K562 (cell line): ENCODE results near the gene HIPK2. TPM values are rescaled to one million over a fixed set of nuclear protein-coding genes. Genes with fewer than 3 reads are reported as not detected.

Source experiments
- ATAC-seq: fragments of 200-7000 bp; cut with Tn5 transposase; 3 replicates; pipeline ENCODE4 v1.9.1; 2020; ENCODE audit warnings: moderate library complexity
- BruUV-seq: library from RNA; stranded (reverse); fragments of 400-500 nt; replicated peaks from 2 replicates; lab custom pipeline; 2021; lab: Mats Ljungman, UMichigan
- CTCF ChIA-PET: fragments of 300-600 bp; formaldehyde crosslinking; extraction: SDS; loops from one replicate; lab custom pipeline; 2021; ENCODE audit warnings: low intra/inter-chr PET ratio; lab: Yijun Ruan, JAX
- POLR2A ChIA-PET: fragments of 300-600, 350-650 bp; sonication (Branson Sonifier 250); formaldehyde crosslinking; extraction: SDS; loops from one replicate; lab custom pipeline; 2021; ENCODE audit warnings: antibody characterized with exemption, inconsistent platforms; lab: Yijun Ruan, JAX
- DNase-seq, 4 experiments: peaks; one replicate each; pipeline versions ENCODE4 v3.0.0 to v3.0.0-alpha.2; 2011 to 2018; ENCODE audit warnings: low spot score in 3 of 4, mixed read lengths in 3 of 4; ENCODE audit errors: extremely low read depth in 1 of 4
- FAIRE-seq: peaks from 2 replicates; lab custom pipeline; 2011; peaks lifted over from hg19 to GRCh38; lab: Jason Lieb, UNC
- H2AFZ ChIP-seq: 2 replicates; pipeline ENCODE4 v1.6.0; 2011; ENCODE audit warnings: low read depth, low read length, control low read depth, inconsistent platforms
- H3K27ac ChIP-seq: fragments of 200-600 bp; 3 replicates; pipeline ENCODE4 v1.8.0; 2011; ENCODE audit warnings: low read depth, mild to moderate bottlenecking, control low read depth, inconsistent platforms, low read length, moderate library complexity, mixed read lengths; ENCODE audit errors: extremely low read depth
- H3K27me3 ChIP-seq, 2 experiments: fragments of 300-600 bp in 1 of 2; 2 replicates in 1 of 2; 3 replicates in 1 of 2; pipeline versions ENCODE4 v1.6.0 to v1.8.0; 2011; ENCODE audit warnings: inconsistent platforms in 2 of 2, low read length in 2 of 2, mild to moderate bottlenecking in 1 of 2, mixed read lengths in 1 of 2, moderate library complexity in 1 of 2; ENCODE audit not compliant: control insufficient read depth in 2 of 2, insufficient read depth in 2 of 2
- H3K36me3 ChIP-seq: fragments of 300-600 bp; 3 replicates; pipeline ENCODE4 v1.8.0; 2011; ENCODE audit warnings: mild to moderate bottlenecking, low read length, inconsistent platforms; ENCODE audit not compliant: control insufficient read depth, insufficient read depth
- H3K4me1 ChIP-seq, 2 experiments: fragments of 200-600 bp in 1 of 2; replicated peaks in 1 of 2; 2 replicates in 1 of 2; 3 replicates in 1 of 2; pipeline versions ENCODE4 v1.5.1 to v1.8.0; 2011; ENCODE audit warnings: inconsistent platforms in 2 of 2, low read length in 2 of 2, mild to moderate bottlenecking in 1 of 2, mixed read lengths in 1 of 2, moderate library complexity in 1 of 2; ENCODE audit not compliant: control insufficient read depth in 2 of 2, insufficient read depth in 2 of 2
- H3K4me2 ChIP-seq: 2 replicates; pipeline ENCODE4 v1.6.1; 2011; ENCODE audit warnings: low read length, control low read depth, inconsistent platforms, mixed read lengths; ENCODE audit not compliant: insufficient read depth
- H3K4me3 ChIP-seq: fragments of 200-600 bp; sonication (generic), shearing (Covaris generic); 2 replicates; pipeline ENCODE4 v1.5.1; 2016; ENCODE audit warnings: control low read depth, inconsistent platforms
- H3K79me2 ChIP-seq: fragments of 200-600 bp; 3 replicates; pipeline ENCODE4 v1.8.0; 2011; ENCODE audit warnings: low read length, inconsistent platforms; ENCODE audit not compliant: control insufficient read depth, insufficient read depth
- H3K9ac ChIP-seq, 2 experiments: 2 replicates each; pipeline versions ENCODE4 v1.6.0 to v1.6.1; 2011; ENCODE audit warnings: low read depth in 2 of 2, low read length in 2 of 2, control low read depth in 1 of 2, inconsistent platforms in 1 of 2, mild to moderate bottlenecking in 1 of 2, mixed read lengths in 1 of 2; ENCODE audit not compliant: insufficient read depth in 1 of 2
- H3K9me1 ChIP-seq: one replicate; pipeline ENCODE4 v1.6.0; 2011; ENCODE audit warnings: inconsistent platforms, mild to moderate bottlenecking, low read length, moderate library complexity; ENCODE audit not compliant: control insufficient read depth, insufficient read depth
- H3K9me3 ChIP-seq: replicated peaks from 2 replicates; pipeline ENCODE4 v1.5.1; 2011; ENCODE audit warnings: low read depth, low read length, inconsistent platforms; ENCODE audit not compliant: control insufficient read depth, insufficient read depth
- H4K20me1 ChIP-seq: replicated peaks from 2 replicates; pipeline ENCODE4 v1.6.1; 2011; ENCODE audit warnings: low read length, inconsistent platforms, mixed read lengths; ENCODE audit not compliant: control insufficient read depth, insufficient read depth
- DNMT1 ChIP-seq: fragments of 450-650 bp; IDR thresholded peaks from 2 replicates; pipeline ENCODE4 v1.6.1; 2016; ENCODE audit warnings: antibody characterized with exemption, mild to moderate bottlenecking
- MECOM ChIP-seq: fragments of 250-450 bp; sonication (Bioruptor Pico); IDR thresholded peaks from 2 replicates; pipeline ENCODE4 v1.8.0; 2022; ENCODE audit warnings: inconsistent platforms
- MYNN ChIP-seq, 2 experiments: sonication (generic); formaldehyde crosslinking in 1 of 2; IDR thresholded peaks; 2 replicates each; pipeline versions ENCODE4 v1.5.0 to v1.6.1; 2016 to 2020; ENCODE audit warnings: antibody characterized with exemption in 1 of 2, missing genetic modification reagents in 1 of 2
- SNAPC5 ChIP-seq: fragments of 250-450 bp; sonication (Bioruptor Pico); IDR thresholded peaks from 2 replicates; pipeline ENCODE4 v1.8.0; 2021; ENCODE audit warnings: moderate library complexity, mild to moderate bottlenecking, inconsistent platforms
- SREBF2 ChIP-seq: sonication (generic); formaldehyde crosslinking; IDR thresholded peaks from 2 replicates; pipeline ENCODE4 v1.4.0; 2020; ENCODE audit warnings: mild to moderate bottlenecking, missing genetic modification reagents
- THAP7 ChIP-seq: fragments of 250-450 bp; sonication (Bioruptor Pico); IDR thresholded peaks from 2 replicates; pipeline ENCODE4 v1.5.0; 2021
- ZNF695 ChIP-seq: fragments of 450-650 bp; formaldehyde crosslinking; IDR thresholded peaks from 2 replicates; pipeline ENCODE4 v1.4.0; 2020; ENCODE audit warnings: mild to moderate bottlenecking, moderate library complexity
- ZNF766 ChIP-seq: fragments of 200-800 bp; sonication (Bioruptor generic); conservative IDR thresholded peaks from 2 replicates; pipeline ENCODE4 v1.6.1; 2016; ENCODE audit warnings: missing genetic modification characterization, missing compliant biosample characterization
- WGBS: fragments of 100-300 bp; shearing (Covaris generic); methylation state at CpG from one replicate; pipeline ENCODE4 v1.1.6; 2016; ENCODE audit warnings: low coverage, mixed read lengths; ENCODE audit not compliant: insufficient coverage; ENCODE audit errors: missing lambda C conversion rate; 5-methylcytosine and 5-hydroxymethylcytosine counted together
- in situ Hi-C: fragments of 300-500 bp; cut with MboI; formaldehyde crosslinking; loops from 4 replicates; pipeline ENCODE4 v1.15.0; 2018; ENCODE audit warnings: inconsistent platforms, mixed read lengths
- intact Hi-C: fragments of 100-400 bp; cut with micrococcal nuclease; formaldehyde crosslinking; loops from 2 replicates; pipeline ENCODE4 v1.14.2; 2022
- polyA plus RNA-seq, 8 experiments: library from polyadenylated mRNA; depleted of rRNA in 4 of 8; stranded (reverse) in 5 of 8; unstranded in 3 of 8; fragments of >200 nt; fragmentation: Nextera tagmentation in 2 of 8; fragmentation: Illumina TruSeq in 1 of 8; extraction: Ambion mirVana in 2 of 8; extraction: Trizol in 1 of 8; gene quantifications; 2 replicates each; pipeline versions ENCODE4 v1.2.1 to v1.2.3, GENCODE V29; 2011 to 2014; ENCODE audit warnings: inconsistent platforms in 1 of 8, missing spikeins in 1 of 8
- total RNA-seq, 7 experiments: library from RNA; depleted of rRNA in 6 of 7; stranded (reverse); fragments of >200 nt in 6 of 7; fragmentation: Illumina TruSeq in 2 of 7; extraction: Trizol in 2 of 7; gene quantifications; 2 replicates each; pipeline versions ENCODE4 v1.2.1 to v1.2.3, GENCODE V29; 2011 to 2021; ENCODE audit warnings: low replicate concordance in 1 of 7

The HIPK2 gene
- total and polyA plus RNA-seq, 9 of the 15 experiments (the other 6 are each of a cell fraction or from before 2014, with no cell fraction given) = 0.69 to 19.8 (median 5.1) TPM

- H3K27ac ChIP-seq = no peak overlapping the region
- H3K36me3 ChIP-seq = peaks cover 3% of the 10 kb centered on the region
- ChIA-PET POLR2A (interaction anchor here (0.7 to 1.3 kb wide), 6 partner anchors 8 to 1128 kb away, joined by 3 to 5 read pairs (median 3); no protein-coding TSS in a partner anchor), CTCF (no interaction called here)
- no peak overlapping the region for H3K4me3 ChIP-seq
- no peak for FAIRE-seq
- no peaks in the 10 kb centered on the region for H3K79me2 ChIP-seq
- intact Hi-C loops (loop anchor here (2.0 kb wide), 1 partner anchor 55 kb away; no protein-coding TSS in a partner anchor), in situ Hi-C loops (no loop called here)
- no peak for ATAC-seq
- H3K27me3 ChIP-seq = no peaks in the 10 kb centered on the region
- peaks cover 5 to 6% of the 10 kb centered on the region in 2 experiments; a peak in 3 of 5 replicates for H3K4me1 ChIP-seq
- DNase-seq = no peak
- H3K9me1 ChIP-seq = peaks cover 6% of the 10 kb centered on the region
- WGBS = 67% methylated on average over 12 of the region's 12 CpGs
- BruUV-seq = no TSS peak
- H3K9me3 ChIP-seq = no peaks in the 10 kb centered on the region
- peak overlapping the region in 1 of 2 experiments; percentile 47; a peak in 1 of 4 replicates for H3K9ac ChIP-seq
- H4K20me1 ChIP-seq = peaks cover 9% of the 10 kb centered on the region
- no peak overlapping the region for H2AFZ ChIP-seq
- TF ChIP-seq MECOM (CRISPR knock-in tag) = no peak
- no peak for TF ChIP-seq SNAPC5 (CRISPR knock-in tag)
- TF ChIP-seq SREBF2 (CRISPR knock-in tag) = no peak
- no peak for TF ChIP-seq THAP7
- TF ChIP-seq ZNF695 (CRISPR knock-in tag) = no peak
- no peak for TF ChIP-seq ZNF766 (CRISPR knock-in tag)
- no peak for TF ChIP-seq DNMT1
- no peak for TF ChIP-seq MYNN (IDR thresholded peaks at IDR 0.05)
- TF ChIP-seq MYNN (CRISPR knock-in tag; IDR thresholded peaks at IDR 0.05) = no peak
- no peak overlapping the region for H3K4me2 ChIP-seq
Measured at GRCh38 chr7:139701908-139702307, 75.9 kb downstream of the HIPK2 start.
